HEK293 (cell line): ENCODE results near the gene RRP1.

Source experiments
- CTCF ChIA-PET: fragments of 350-600 bp; formaldehyde crosslinking; extraction: SDS; loops from one replicate; lab custom pipeline; 2021; ENCODE audit warnings: antibody characterized with exemption; lab: Yijun Ruan, JAX
- POLR2A ChIA-PET: fragments of 300-600 bp; formaldehyde crosslinking; extraction: SDS; loops from one replicate; lab custom pipeline; 2020; ENCODE audit warnings: antibody characterized with exemption, inconsistent platforms; lab: Yijun Ruan, JAX
- H3K27ac ChIP-seq: fragments of 200-500 bp; sonication (Bioruptor generic); 2 replicates; pipeline ENCODE4 v1.5.1; 2014; ENCODE audit warnings: low read depth, low read length, control low read depth, inconsistent platforms; ENCODE audit errors: extremely low read depth
- H3K36me3 ChIP-seq, 2 experiments: fragments of 200-500 bp in 1 of 2; sonication (Bioruptor generic) in 1 of 2; 1 replicate in 1 of 2; 2 replicates in 1 of 2; pipeline ENCODE4 v1.5.1; 2014 to 2017; ENCODE audit warnings: inconsistent platforms in 2 of 2, low read length in 2 of 2; ENCODE audit not compliant: control insufficient read depth in 2 of 2, insufficient read depth in 1 of 2
- H3K4me1 ChIP-seq: fragments of 200-500 bp; sonication (Bioruptor generic); 2 replicates; pipeline ENCODE4 v1.5.1; 2014; ENCODE audit warnings: mild to moderate bottlenecking, low read length, inconsistent platforms; ENCODE audit not compliant: control insufficient read depth, insufficient read depth
- H3K4me3 ChIP-seq: 2 replicates; pipeline ENCODE4 v1.5.1; 2011; ENCODE audit warnings: low read depth, mild to moderate bottlenecking, control low read depth, low read length, moderate library complexity
- H3K9me3 ChIP-seq: fragments of 200-500 bp; sonication (Bioruptor generic); 2 replicates; pipeline ENCODE4 v1.5.1; 2014; ENCODE audit warnings: low read depth, low read length, inconsistent platforms; ENCODE audit not compliant: control insufficient read depth, insufficient read depth
- GLIS1 ChIP-seq: fragments of 450-650 bp; formaldehyde crosslinking; IDR thresholded peaks from 2 replicates; pipeline ENCODE4 v1.5.1; 2016; ENCODE audit warnings: missing biosample characterization, missing genetic modification characterization
- KLF1 ChIP-seq: fragments of 450-650 bp; formaldehyde crosslinking; IDR thresholded peaks from 2 replicates; pipeline ENCODE4 v1.5.1; 2016; ENCODE audit warnings: missing biosample characterization, missing genetic modification characterization
- PRDM10 ChIP-seq: fragments of 450-650 bp; formaldehyde crosslinking; IDR thresholded peaks from 2 replicates; pipeline ENCODE4 v1.5.1; 2016; ENCODE audit warnings: missing biosample characterization, missing genetic modification characterization
- SETDB1 ChIP-seq: IDR thresholded peaks from one replicate; pipeline ENCODE4 v1.6.1; 2017; ENCODE audit warnings: mild to moderate bottlenecking, low read length, moderate library complexity, mixed read lengths; ENCODE audit not compliant: insufficient read length
- ZIC2 ChIP-seq: fragments of 450-650 bp; formaldehyde crosslinking; IDR thresholded peaks from 2 replicates; pipeline ENCODE4 v1.5.1; 2016; ENCODE audit warnings: missing biosample characterization, missing genetic modification characterization
- ZNF133 ChIP-seq: fragments of 450-650 bp; formaldehyde crosslinking; IDR thresholded peaks from 2 replicates; pipeline ENCODE4 v1.5.1; 2016; ENCODE audit warnings: missing biosample characterization, missing genetic modification characterization
- ZNF433 ChIP-seq: fragments of 450-650 bp; formaldehyde crosslinking; IDR thresholded peaks from 2 replicates; pipeline ENCODE4 v1.5.1; 2016; ENCODE audit warnings: missing biosample characterization, missing genetic modification characterization, low read depth
- ZSCAN5A ChIP-seq: fragments of 450-650 bp; formaldehyde crosslinking; IDR thresholded peaks from 2 replicates; pipeline ENCODE4 v1.5.1; 2016; ENCODE audit warnings: missing biosample characterization, missing genetic modification characterization
- TF ChIP-seq, protein P1 (sequence below): fragments of 450-650 bp; formaldehyde crosslinking; IDR thresholded peaks from 2 replicates; pipeline ENCODE4 v1.5.1; 2016; ENCODE audit warnings: missing biosample characterization, missing genetic modification characterization
- TF ChIP-seq, protein P2 (sequence below): fragments of 450-650 bp; formaldehyde crosslinking; IDR thresholded peaks from 2 replicates; pipeline ENCODE4 v1.5.1; 2017; ENCODE audit warnings: missing biosample characterization, missing genetic modification characterization
- TF ChIP-seq, protein P3 (sequence below): fragments of 450-650 bp; formaldehyde crosslinking; IDR thresholded peaks from 2 replicates; pipeline ENCODE4 v1.5.1; 2016; ENCODE audit warnings: missing biosample characterization, missing genetic modification characterization

RRP1 gene

DNA sequence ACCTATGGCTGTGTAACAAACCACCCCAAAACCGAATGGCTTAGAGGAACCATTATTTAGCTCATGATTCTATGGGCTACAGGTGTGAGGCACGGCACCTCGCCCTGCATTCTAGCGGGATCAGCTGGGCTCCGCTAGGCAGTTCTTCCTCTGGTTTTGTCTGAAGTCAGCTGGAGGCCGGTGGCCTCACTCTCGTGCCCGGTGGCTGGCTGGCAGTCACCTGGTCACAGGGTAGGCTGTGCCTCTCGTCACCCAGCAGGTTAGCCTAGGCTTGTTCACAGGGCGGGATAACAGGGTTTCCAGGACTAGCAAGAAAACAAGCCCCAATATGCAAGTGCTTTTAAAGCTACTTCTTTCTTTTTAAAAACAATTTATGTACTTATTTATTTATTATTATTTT is 59.4 kb downstream of the RRP1 start (continued):
- TF ChIP-seq, protein P1, sequence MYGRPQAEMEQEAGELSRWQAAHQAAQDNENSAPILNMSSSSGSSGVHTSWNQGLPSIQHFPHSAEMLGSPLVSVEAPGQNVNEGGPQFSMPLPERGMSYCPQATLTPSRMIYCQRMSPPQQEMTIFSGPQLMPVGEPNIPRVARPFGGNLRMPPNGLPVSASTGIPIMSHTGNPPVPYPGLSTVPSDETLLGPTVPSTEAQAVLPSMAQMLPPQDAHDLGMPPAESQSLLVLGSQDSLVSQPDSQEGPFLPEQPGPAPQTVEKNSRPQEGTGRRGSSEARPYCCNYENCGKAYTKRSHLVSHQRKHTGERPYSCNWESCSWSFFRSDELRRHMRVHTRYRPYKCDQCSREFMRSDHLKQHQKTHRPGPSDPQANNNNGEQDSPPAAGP (tag by site-specific recombination): no peak
- TF ChIP-seq ZIC2 (tag by site-specific recombination): no peak
- TF ChIP-seq, protein P2, sequence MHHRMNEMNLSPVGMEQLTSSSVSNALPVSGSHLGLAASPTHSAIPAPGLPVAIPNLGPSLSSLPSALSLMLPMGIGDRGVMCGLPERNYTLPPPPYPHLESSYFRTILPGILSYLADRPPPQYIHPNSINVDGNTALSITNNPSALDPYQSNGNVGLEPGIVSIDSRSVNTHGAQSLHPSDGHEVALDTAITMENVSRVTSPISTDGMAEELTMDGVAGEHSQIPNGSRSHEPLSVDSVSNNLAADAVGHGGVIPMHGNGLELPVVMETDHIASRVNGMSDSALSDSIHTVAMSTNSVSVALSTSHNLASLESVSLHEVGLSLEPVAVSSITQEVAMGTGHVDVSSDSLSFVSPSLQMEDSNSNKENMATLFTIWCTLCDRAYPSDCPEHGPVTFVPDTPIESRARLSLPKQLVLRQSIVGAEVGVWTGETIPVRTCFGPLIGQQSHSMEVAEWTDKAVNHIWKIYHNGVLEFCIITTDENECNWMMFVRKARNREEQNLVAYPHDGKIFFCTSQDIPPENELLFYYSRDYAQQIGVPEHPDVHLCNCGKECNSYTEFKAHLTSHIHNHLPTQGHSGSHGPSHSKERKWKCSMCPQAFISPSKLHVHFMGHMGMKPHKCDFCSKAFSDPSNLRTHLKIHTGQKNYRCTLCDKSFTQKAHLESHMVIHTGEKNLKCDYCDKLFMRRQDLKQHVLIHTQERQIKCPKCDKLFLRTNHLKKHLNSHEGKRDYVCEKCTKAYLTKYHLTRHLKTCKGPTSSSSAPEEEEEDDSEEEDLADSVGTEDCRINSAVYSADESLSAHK (tag by site-specific recombination): no peak
- no peak for TF ChIP-seq PRDM10
- TF ChIP-seq, protein P3, sequence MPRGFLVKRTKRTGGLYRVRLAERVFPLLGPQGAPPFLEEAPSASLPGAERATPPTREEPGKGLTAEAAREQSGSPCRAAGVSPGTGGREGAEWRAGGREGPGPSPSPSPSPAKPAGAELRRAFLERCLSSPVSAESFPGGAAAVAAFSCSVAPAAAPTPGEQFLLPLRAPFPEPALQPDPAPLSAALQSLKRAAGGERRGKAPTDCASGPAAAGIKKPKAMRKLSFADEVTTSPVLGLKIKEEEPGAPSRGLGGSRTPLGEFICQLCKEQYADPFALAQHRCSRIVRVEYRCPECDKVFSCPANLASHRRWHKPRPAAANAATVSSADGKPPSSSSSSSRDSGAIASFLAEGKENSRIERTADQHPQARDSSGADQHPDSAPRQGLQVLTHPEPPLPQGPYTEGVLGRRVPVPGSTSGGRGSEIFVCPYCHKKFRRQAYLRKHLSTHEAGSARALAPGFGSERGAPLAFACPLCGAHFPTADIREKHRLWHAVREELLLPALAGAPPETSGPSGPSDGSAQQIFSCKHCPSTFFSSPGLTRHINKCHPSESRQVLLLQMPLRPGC (tag by site-specific recombination): no peak

DNA sequence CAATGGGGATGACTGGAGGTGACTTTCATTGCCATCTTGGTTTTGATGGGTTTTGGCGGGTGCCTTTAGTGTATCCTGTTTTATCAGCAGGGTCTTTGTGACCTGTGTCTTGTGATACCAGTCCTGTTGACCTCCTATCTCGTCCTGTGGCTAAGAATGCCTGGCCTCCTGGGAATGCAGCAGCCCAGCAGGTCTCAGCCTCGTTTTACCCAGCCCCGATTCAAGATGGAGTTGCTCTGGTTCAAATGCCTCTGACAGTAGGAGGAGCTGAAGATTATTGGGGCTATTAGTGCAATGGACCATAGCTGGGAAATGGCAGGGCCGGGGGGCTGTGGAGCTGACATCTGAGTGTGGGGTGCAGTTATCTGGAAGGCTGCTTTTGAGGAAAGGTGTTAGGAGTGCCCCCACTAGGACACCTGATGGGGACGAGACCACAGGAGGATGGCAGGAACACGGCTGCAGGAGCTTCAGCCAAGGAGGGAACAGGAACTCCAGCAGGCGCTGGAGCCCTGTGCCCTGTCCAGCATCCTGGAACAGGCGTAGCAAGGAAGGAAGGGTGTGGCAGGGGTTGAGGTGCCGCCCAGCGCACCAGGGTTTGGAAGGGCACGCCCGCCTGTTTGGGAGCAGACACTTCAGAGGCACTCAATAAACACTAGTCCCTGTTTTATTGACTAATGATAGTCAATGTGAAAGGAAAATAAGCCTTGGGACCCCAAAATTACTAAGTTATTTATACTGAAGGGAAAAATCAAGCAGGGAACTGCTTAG is 60.3 kb downstream of the RRP1 start:
- CTCF ChIA-PET: interaction anchor here (1.3 kb wide), 1 partner anchor 71 kb away, joined by 3 read pairs; no protein-coding TSS in a partner anchor

DNA sequence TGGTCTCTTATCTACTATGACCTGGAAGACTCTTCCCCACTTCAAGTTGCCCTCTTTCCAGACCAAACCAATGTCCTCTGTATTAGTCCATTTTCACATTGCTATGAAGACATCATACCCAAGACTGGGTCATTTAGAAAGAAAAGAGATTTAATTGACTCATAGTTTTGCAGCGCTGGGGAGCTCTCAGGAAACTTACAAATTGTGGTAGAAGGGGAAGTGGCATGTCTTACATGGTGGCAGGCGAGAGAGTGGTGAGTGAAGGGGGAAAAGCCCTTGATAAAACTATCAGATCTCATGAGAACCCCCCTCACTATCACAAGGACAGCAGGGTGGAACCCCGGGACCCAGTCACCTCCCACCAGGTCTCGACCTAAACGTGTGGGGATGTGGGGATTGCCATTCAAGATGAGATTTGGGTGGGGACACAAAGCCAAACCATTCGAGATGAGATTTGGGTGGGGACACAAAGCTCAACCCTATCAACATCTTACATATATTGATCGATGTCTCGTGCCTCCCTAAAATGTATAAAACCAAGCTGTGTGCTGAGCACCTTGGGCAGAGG is 61.4 kb downstream of the RRP1 start:
- Histone ChIP-seq H3K9me3 (no peaks in the 10 kb centered on the region), H3K27ac (no peak overlapping the region), H3K36me3 (no peaks in the 10 kb centered on the region), H3K4me1 (no peaks in the 10 kb centered on the region), H3K4me3 (no peak overlapping the region)
- CTCF ChIA-PET: no interaction called here
- POLR2A ChIA-PET: no interaction called here
- TF ChIP-seq ZSCAN5A (tag by site-specific recombination): peak; percentile 98
- TF ChIP-seq SETDB1: peak; percentile 75
- TF ChIP-seq ZNF433 (tag by site-specific recombination): no peak
- TF ChIP-seq ZNF133: no peak

More for the DNA sequence above, 60.3 kb downstream of the RRP1 start:
- no peak overlapping the region for H3K27ac ChIP-seq
- POLR2A ChIA-PET: no interaction called here
- no peaks in the 10 kb centered on the region for H3K4me1 ChIP-seq
- H3K4me3 ChIP-seq: no peak overlapping the region
- TF ChIP-seq GLIS1 (tag by site-specific recombination) (no peak), KLF1 (tag by site-specific recombination) (peak; percentile 95)
- no peaks in the 10 kb centered on the region for H3K9me3 ChIP-seq
- no peaks in the 10 kb centered on the region for H3K36me3 ChIP-seq
